Testis (tissue), 2 donors: ENCODE measurements around the gene SRP19.

Experiments
- POLR2A ChIP-seq: fragments of 450-650 bp; IDR thresholded peaks from one replicate; pipeline ENCODE4 v1.6.1; 2017; ENCODE audit warnings: antibody characterized with exemption, mild to moderate bottlenecking, moderate library complexity
- TF ChIP-seq, protein P1 (sequence below), 3 experiments: fragments of 450-650 bp in 2 of 3; fragments of 200-600 bp in 1 of 3; sonication (generic) in 1 of 3; IDR thresholded peaks; one replicate each; pipeline ENCODE4 v1.5.1; 2016 to 2019; ENCODE audit warnings: antibody characterized with exemption in 3 of 3, mild to moderate bottlenecking in 2 of 3, moderate library complexity in 1 of 3

- no peak for TF ChIP-seq POLR2A
- TF ChIP-seq, protein P1, sequence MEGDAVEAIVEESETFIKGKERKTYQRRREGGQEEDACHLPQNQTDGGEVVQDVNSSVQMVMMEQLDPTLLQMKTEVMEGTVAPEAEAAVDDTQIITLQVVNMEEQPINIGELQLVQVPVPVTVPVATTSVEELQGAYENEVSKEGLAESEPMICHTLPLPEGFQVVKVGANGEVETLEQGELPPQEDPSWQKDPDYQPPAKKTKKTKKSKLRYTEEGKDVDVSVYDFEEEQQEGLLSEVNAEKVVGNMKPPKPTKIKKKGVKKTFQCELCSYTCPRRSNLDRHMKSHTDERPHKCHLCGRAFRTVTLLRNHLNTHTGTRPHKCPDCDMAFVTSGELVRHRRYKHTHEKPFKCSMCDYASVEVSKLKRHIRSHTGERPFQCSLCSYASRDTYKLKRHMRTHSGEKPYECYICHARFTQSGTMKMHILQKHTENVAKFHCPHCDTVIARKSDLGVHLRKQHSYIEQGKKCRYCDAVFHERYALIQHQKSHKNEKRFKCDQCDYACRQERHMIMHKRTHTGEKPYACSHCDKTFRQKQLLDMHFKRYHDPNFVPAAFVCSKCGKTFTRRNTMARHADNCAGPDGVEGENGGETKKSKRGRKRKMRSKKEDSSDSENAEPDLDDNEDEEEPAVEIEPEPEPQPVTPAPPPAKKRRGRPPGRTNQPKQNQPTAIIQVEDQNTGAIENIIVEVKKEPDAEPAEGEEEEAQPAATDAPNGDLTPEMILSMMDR (IDR thresholded peaks at IDR 0.05) = no peak
Measured at GRCh38 chr5:112820246-112820645, 40.8 kb upstream of the SRP19 start.
